CD14-positive monocyte (primary cell): ENCODE measurements around the gene TERT. TPM values are rescaled to one million over a fixed set of nuclear protein-coding genes. Genes with fewer than 3 reads are reported as not detected.
"Not testable (repeated sequence)": the region's sequence is repeated elsewhere in the genome, so short reads cannot be mapped to it uniquely, and the experiment has no call there.

Experiments
- DNase-seq, 3 donors: peaks; one replicate each; pipeline ENCODE4 v3.0.0-alpha.2; 2011 to 2022
- H2AFZ ChIP-seq: 2 replicates; pipeline ENCODE4 v1.6.0; 2012; ENCODE audit warnings: mild to moderate bottlenecking, low read depth, low read length, inconsistent platforms; ENCODE audit not compliant: insufficient read depth, poor library complexity, severe bottlenecking
- H3K27ac ChIP-seq, 2 donors: 1 replicate in 1 of 2; 2 replicates in 1 of 2; pipeline ENCODE4 v1.5.1; 2012 to 2013; ENCODE audit warnings: low read length in 2 of 2, control low read depth in 1 of 2, inconsistent platforms in 1 of 2, low read depth in 1 of 2, mild to moderate bottlenecking in 1 of 2
- H3K27me3 ChIP-seq, 2 donors: one replicate each; pipeline versions ENCODE4 v1.6.0 to v1.6.1; 2011 to 2013; ENCODE audit warnings: low read length in 2 of 2; ENCODE audit not compliant: control insufficient read depth in 2 of 2, insufficient read depth in 2 of 2
- H3K36me3 ChIP-seq, 2 donors: replicated peaks in 1 of 2; 1 replicate in 1 of 2; 2 replicates in 1 of 2; pipeline versions ENCODE4 v1.5.1 to v1.6.1; 2012 to 2013; ENCODE audit warnings: low read length in 2 of 2, control low read depth in 1 of 2, inconsistent platforms in 1 of 2, mild to moderate bottlenecking in 1 of 2; ENCODE audit not compliant: insufficient read depth in 2 of 2, control insufficient read depth in 1 of 2
- H3K4me1 ChIP-seq, 2 donors: 1 replicate in 1 of 2; 2 replicates in 1 of 2; pipeline versions ENCODE4 v1.5.1 to v1.6.1; 2012 to 2013; ENCODE audit warnings: low read length in 2 of 2, control low read depth in 1 of 2, inconsistent platforms in 1 of 2, mild to moderate bottlenecking in 1 of 2, moderate library complexity in 1 of 2; ENCODE audit not compliant: insufficient read depth in 2 of 2, control insufficient read depth in 1 of 2
- H3K4me2 ChIP-seq: replicated peaks from 2 replicates; pipeline ENCODE3; 2012; ENCODE audit warnings: low read length, moderate library complexity, mild to moderate bottlenecking; ENCODE audit not compliant: poor library complexity, severe bottlenecking; ENCODE audit errors: extremely low read depth
- H3K4me3 ChIP-seq, 3 experiments: fragments of 200-600 bp in 1 of 3; sonication (generic) in 1 of 3; replicated peaks in 1 of 3; 1 replicate in 2 of 3; 2 replicates in 1 of 3; pipeline ENCODE4 v1.5.1; 2011 to 2013; ENCODE audit warnings: low read length in 3 of 3, mild to moderate bottlenecking in 3 of 3, control low read depth in 2 of 3, low read depth in 2 of 3, inconsistent platforms in 1 of 3, moderate library complexity in 1 of 3
- H3K79me2 ChIP-seq: 2 replicates; pipeline ENCODE4 v1.6.0; 2012; ENCODE audit warnings: mild to moderate bottlenecking, control low read depth, inconsistent platforms, low read length, moderate library complexity; ENCODE audit not compliant: insufficient read depth
- H3K9ac ChIP-seq: 2 replicates; pipeline ENCODE4 v1.6.0; 2017; ENCODE audit warnings: low read length, mild to moderate bottlenecking; ENCODE audit not compliant: insufficient read depth, poor library complexity, severe bottlenecking
- H3K9me3 ChIP-seq, 2 donors: replicated peaks in 1 of 2; 1 replicate in 1 of 2; 2 replicates in 1 of 2; pipeline versions ENCODE4 v1.5.1 to v1.6.1; 2012 to 2013; ENCODE audit warnings: low read length in 2 of 2, control low read depth in 1 of 2; ENCODE audit not compliant: control insufficient read depth in 1 of 2, insufficient read depth in 1 of 2
- H4K20me1 ChIP-seq: 2 replicates; pipeline ENCODE4 v1.6.0; 2012; ENCODE audit warnings: mild to moderate bottlenecking, low read length, control low read depth, moderate library complexity; ENCODE audit not compliant: insufficient read depth
- H3K27ac Mint-ChIP-seq, 7 donors: one replicate each; pipeline ENCODE4 v1.8.0; 2020; ENCODE audit warnings: mild to moderate bottlenecking in 7 of 7, mixed read lengths in 7 of 7, moderate library complexity in 6 of 7, inconsistent platforms in 2 of 7
- H3K27me3 Mint-ChIP-seq, 3 donors: one replicate each; pipeline ENCODE4 v1.8.0; 2021 to 2022; ENCODE audit warnings: low read depth in 3 of 3, mild to moderate bottlenecking in 3 of 3, mixed read lengths in 3 of 3, moderate library complexity in 3 of 3, inconsistent platforms in 1 of 3
- H3K36me3 Mint-ChIP-seq, 2 donors: one replicate each; pipeline ENCODE4 v1.8.0; 2020; ENCODE audit warnings: mixed read lengths in 2 of 2, inconsistent platforms in 1 of 2, mild to moderate bottlenecking in 1 of 2
- H3K4me1 Mint-ChIP-seq: one replicate; pipeline ENCODE4 v1.8.0; 2020; ENCODE audit warnings: mild to moderate bottlenecking, mixed read lengths
- H3K4me3 Mint-ChIP-seq, 2 donors: one replicate each; pipeline ENCODE4 v1.8.0; 2020; ENCODE audit warnings: mild to moderate bottlenecking in 2 of 2, mixed read lengths in 2 of 2, moderate library complexity in 1 of 2
- H3K9me3 Mint-ChIP-seq, 7 donors: one replicate each; pipeline ENCODE4 v1.8.0; 2020 to 2022; ENCODE audit warnings: mixed read lengths in 7 of 7, mild to moderate bottlenecking in 6 of 7, moderate library complexity in 6 of 7, inconsistent platforms in 2 of 7
- CTCF ChIP-seq: fragments of 200-600 bp; IDR thresholded peaks from one replicate; pipeline ENCODE4 v1.8.0; 2022; ENCODE audit warnings: antibody characterized with exemption, mild to moderate bottlenecking
- WGBS: methylation state at CpG from one replicate; pipeline ENCODE4 v1.1.5; 2013; ENCODE audit warnings: missing lambda C conversion rate; ENCODE audit not compliant: insufficient coverage; 5-methylcytosine and 5-hydroxymethylcytosine counted together
- intact Hi-C, 2 donors: fragments of 100-400 bp; cut with micrococcal nuclease; formaldehyde crosslinking; loops; one replicate each; pipeline versions ENCODE4 v1.15.0 to v1.15.1; 2023
- polyA plus RNA-seq, 3 donors: library from polyadenylated mRNA; depleted of rRNA in 1 of 3; unstranded in 2 of 3; stranded (reverse) in 1 of 3; fragments of 300-500 nt in 2 of 3; fragments of >200 nt in 1 of 3; fragmentation: Illumina TruSeq in 2 of 3; gene quantifications; 1 replicate in 2 of 3; 2 replicates in 1 of 3; pipeline ENCODE4 v1.2.3, GENCODE V29; 2012 to 2021

The TERT gene
- polyA plus RNA-seq, 3 donors = not detected

GRCh38 chr5:1291611-1292080, 3.2 kb downstream of the TERT start:
- peaks cover 0 to 16% of the 10 kb centered on the region in 2 donors for H3K27me3 ChIP-seq
- no peaks in the 10 kb centered on the region for H3K79me2 ChIP-seq
- H3K4me3 ChIP-seq = no peak overlapping the region
- intact Hi-C loops = no loop called here
- WGBS = 93% methylated on average over 19 of the region's 24 CpGs
- Mint-ChIP-seq H3K27me3 (peaks cover 14 to 32% (median 16%) of the 10 kb centered on the region in 3 donors), H3K4me3 (no peak overlapping the region), H3K36me3 (no peaks in the 10 kb centered on the region), H3K27ac (no peak overlapping the region), H3K9me3 (peaks cover 7 to 14% (median 11%) of the 10 kb centered on the region in 7 donors), H3K4me1 (no peaks in the 10 kb centered on the region)
- no peaks in the 10 kb centered on the region for H3K4me1 ChIP-seq
- no peak overlapping the region for H3K4me2 ChIP-seq
- no peak for DNase-seq
- H3K9me3 ChIP-seq = peaks cover 0 to 11% of the 10 kb centered on the region in 2 donors
- no peak overlapping the region for H2AFZ ChIP-seq
- no peak overlapping the region for H3K9ac ChIP-seq
- no peaks in the 10 kb centered on the region for H4K20me1 ChIP-seq
- no peak overlapping the region for H3K27ac ChIP-seq
- H3K36me3 ChIP-seq = no peaks in the 10 kb centered on the region
- TF ChIP-seq CTCF = no peak

GRCh38 chr5:1290956-1291355, 3.9 kb downstream of the TERT start:
- H3K27me3 ChIP-seq = peaks cover 0 to 12% of the 10 kb centered on the region in 2 donors
- H3K4me3 ChIP-seq, H3K27ac Mint-ChIP-seq, H3K9ac ChIP-seq, H3K79me2 ChIP-seq, H3K36me3 Mint-ChIP-seq, H2AFZ ChIP-seq, H3K27ac ChIP-seq, H4K20me1 ChIP-seq, DNase-seq, intact Hi-C loops, H3K4me2 ChIP-seq, H3K4me1 ChIP-seq, H3K4me3 Mint-ChIP-seq, H3K36me3 ChIP-seq, H3K4me1 Mint-ChIP-seq: not testable (repeated sequence)
- Mint-ChIP-seq H3K9me3 (peaks cover 7 to 14% (median 12%) of the 10 kb centered on the region in 7 donors), H3K27me3 (peaks cover 9 to 25% (median 11%) of the 10 kb centered on the region in 3 donors)
- no CpG with 5 or more reads among the region's 24 CpGs for whole genome bisulfite sequencing
- H3K9me3 ChIP-seq = peaks cover 0 to 14% of the 10 kb centered on the region in 2 donors

- H3K4me1 ChIP-seq, H2AFZ ChIP-seq, H3K4me3 ChIP-seq, H4K20me1 ChIP-seq, H3K4me1 Mint-ChIP-seq, H3K27ac Mint-ChIP-seq, H3K79me2 ChIP-seq, H3K27me3 ChIP-seq, H3K9ac ChIP-seq, H3K36me3 ChIP-seq, H3K4me3 Mint-ChIP-seq, H3K27ac ChIP-seq, intact Hi-C loops, DNase-seq, H3K36me3 Mint-ChIP-seq, H3K4me2 ChIP-seq: not testable (repeated sequence)
- peaks cover 3 to 11% (median 3%) of the 10 kb centered on the region in 3 donors for H3K27me3 Mint-ChIP-seq
- peaks cover 7 to 19% (median 14%) of the 10 kb centered on the region in 7 donors for H3K9me3 Mint-ChIP-seq
- no CpG with 5 or more reads among the region's 32 CpGs for WGBS
- peaks cover 0 to 18% of the 10 kb centered on the region in 2 donors for H3K9me3 ChIP-seq
These were observed 5.3 kb downstream of the TERT start for GRCh38 chr5:1289559-1289958.
